ENCODE results near the gene ANKDD1A. TPM values are rescaled to one million over a fixed set of nuclear protein-coding genes. Genes with fewer than 3 reads are reported as not detected.

ANKDD1A gene
- total RNA-seq, 1 donor from 2014 or later, result 6.8 TPM

GRCh38 chr15:64991536-64992135 lies 79.9 kb downstream of the ANKDD1A start:
- Mint-ChIP-seq H3K27me3 (ENCODE audit: unreplicated experiment) (peaks cover 5% of the 10 kb centered on the region), H3K9me3 (ENCODE audit: unreplicated experiment) (peaks cover 5% of the 10 kb centered on the region), H3K4me1 (ENCODE audit: low read depth, unreplicated experiment) (peaks cover 12% of the 10 kb centered on the region), H3K27ac (ENCODE audit: unreplicated experiment) (peak overlapping the region; percentile 53), H3K4me3 (ENCODE audit: unreplicated experiment) (peak overlapping the region; percentile 45), H3K36me3 (ENCODE audit: unreplicated experiment) (no peaks in the 10 kb centered on the region)
- peak; percentile 20 for DNase-seq
- TF ChIP-seq, protein P1, sequence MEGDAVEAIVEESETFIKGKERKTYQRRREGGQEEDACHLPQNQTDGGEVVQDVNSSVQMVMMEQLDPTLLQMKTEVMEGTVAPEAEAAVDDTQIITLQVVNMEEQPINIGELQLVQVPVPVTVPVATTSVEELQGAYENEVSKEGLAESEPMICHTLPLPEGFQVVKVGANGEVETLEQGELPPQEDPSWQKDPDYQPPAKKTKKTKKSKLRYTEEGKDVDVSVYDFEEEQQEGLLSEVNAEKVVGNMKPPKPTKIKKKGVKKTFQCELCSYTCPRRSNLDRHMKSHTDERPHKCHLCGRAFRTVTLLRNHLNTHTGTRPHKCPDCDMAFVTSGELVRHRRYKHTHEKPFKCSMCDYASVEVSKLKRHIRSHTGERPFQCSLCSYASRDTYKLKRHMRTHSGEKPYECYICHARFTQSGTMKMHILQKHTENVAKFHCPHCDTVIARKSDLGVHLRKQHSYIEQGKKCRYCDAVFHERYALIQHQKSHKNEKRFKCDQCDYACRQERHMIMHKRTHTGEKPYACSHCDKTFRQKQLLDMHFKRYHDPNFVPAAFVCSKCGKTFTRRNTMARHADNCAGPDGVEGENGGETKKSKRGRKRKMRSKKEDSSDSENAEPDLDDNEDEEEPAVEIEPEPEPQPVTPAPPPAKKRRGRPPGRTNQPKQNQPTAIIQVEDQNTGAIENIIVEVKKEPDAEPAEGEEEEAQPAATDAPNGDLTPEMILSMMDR (IDR thresholded peaks at IDR 0.05; ENCODE audit: partially characterized antibody, unreplicated experiment), result no peak

GRCh38 chr15:64993290-64993689 lies 81.6 kb downstream of the ANKDD1A start:
- no peak overlapping the region for H3K27ac Mint-ChIP-seq (ENCODE audit: unreplicated experiment)
- peaks cover 5% of the 10 kb centered on the region for H3K9me3 Mint-ChIP-seq (ENCODE audit: unreplicated experiment)
- peaks cover 12% of the 10 kb centered on the region for H3K4me1 Mint-ChIP-seq (ENCODE audit: low read depth, unreplicated experiment)
- H3K36me3 Mint-ChIP-seq (ENCODE audit: unreplicated experiment), result no peaks in the 10 kb centered on the region
- H3K27me3 Mint-ChIP-seq (ENCODE audit: unreplicated experiment), result peaks cover 5% of the 10 kb centered on the region
- H3K4me3 Mint-ChIP-seq (ENCODE audit: unreplicated experiment), result no peak overlapping the region
- TF ChIP-seq, protein P1 (IDR thresholded peaks at IDR 0.05; ENCODE audit: partially characterized antibody, unreplicated experiment), result no peak
- no peak for DNase-seq

GRCh38 chr15:64997066-64997465 lies 85.4 kb downstream of the ANKDD1A start:
- TF ChIP-seq, protein P1 (IDR thresholded peaks at IDR 0.05; ENCODE audit: partially characterized antibody, unreplicated experiment), result no peak
- Mint-ChIP-seq H3K9me3 (ENCODE audit: unreplicated experiment) (peaks cover 2% of the 10 kb centered on the region), H3K4me1 (ENCODE audit: low read depth, unreplicated experiment) (no peaks in the 10 kb centered on the region)

GRCh38 chr15:64997745-64998375 lies 86.2 kb downstream of the ANKDD1A start:
- DNase-seq, result no peak
- peaks cover 2% of the 10 kb centered on the region for H3K27me3 Mint-ChIP-seq (ENCODE audit: unreplicated experiment)
- H3K4me3 Mint-ChIP-seq (ENCODE audit: unreplicated experiment), result no peak overlapping the region
- peaks cover 2% of the 10 kb centered on the region for H3K9me3 Mint-ChIP-seq (ENCODE audit: unreplicated experiment)
- no peak overlapping the region for H3K27ac Mint-ChIP-seq (ENCODE audit: unreplicated experiment)
- H3K4me1 Mint-ChIP-seq (ENCODE audit: low read depth, unreplicated experiment), result no peaks in the 10 kb centered on the region
- H3K36me3 Mint-ChIP-seq (ENCODE audit: unreplicated experiment), result no peaks in the 10 kb centered on the region
- TF ChIP-seq, protein P1 (IDR thresholded peaks at IDR 0.05; ENCODE audit: partially characterized antibody, unreplicated experiment), result no peak

More at GRCh38 chr15:64997066-64997465, 85.4 kb downstream of the ANKDD1A start:
- Mint-ChIP-seq H3K36me3 (ENCODE audit: unreplicated experiment) (no peaks in the 10 kb centered on the region), H3K27me3 (ENCODE audit: unreplicated experiment) (peaks cover 2% of the 10 kb centered on the region), H3K4me3 (ENCODE audit: unreplicated experiment) (no peak overlapping the region), H3K27ac (ENCODE audit: unreplicated experiment) (no peak overlapping the region)
- no peak for DNase-seq

DNA sequence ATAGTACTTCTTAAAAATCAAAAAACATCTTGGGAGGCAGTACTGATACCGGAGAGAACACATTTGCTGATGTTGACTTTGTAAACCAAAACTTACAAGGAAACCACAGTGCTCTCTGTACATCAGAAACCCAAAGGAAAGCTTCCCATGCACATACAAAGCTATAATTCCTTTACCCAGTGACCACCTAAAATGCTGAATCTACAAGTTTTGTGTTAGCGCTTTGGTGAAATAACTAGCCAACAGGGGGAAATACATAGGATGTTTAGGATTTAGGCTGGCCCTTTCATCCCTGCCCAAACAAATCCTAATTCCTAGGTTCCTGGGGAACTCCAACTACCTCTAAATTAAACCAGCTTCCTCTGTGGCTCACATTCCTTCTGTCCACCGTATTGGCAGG lies 93.3 kb downstream of the ANKDD1A start:
- no peaks in the 10 kb centered on the region for H3K36me3 Mint-ChIP-seq (ENCODE audit: unreplicated experiment)
- TF ChIP-seq, protein P1 (IDR thresholded peaks at IDR 0.05; ENCODE audit: partially characterized antibody, unreplicated experiment), result no peak
- no peak overlapping the region for H3K27ac Mint-ChIP-seq (ENCODE audit: unreplicated experiment)

More for the DNA sequence above, 93.3 kb downstream of the ANKDD1A start:
- no peak for DNase-seq
- no peaks in the 10 kb centered on the region for H3K27me3 Mint-ChIP-seq (ENCODE audit: unreplicated experiment)
- H3K4me1 Mint-ChIP-seq (ENCODE audit: low read depth, unreplicated experiment), result no peaks in the 10 kb centered on the region
- H3K4me3 Mint-ChIP-seq (ENCODE audit: unreplicated experiment), result no peak overlapping the region
- peaks cover 2% of the 10 kb centered on the region for H3K9me3 Mint-ChIP-seq (ENCODE audit: unreplicated experiment)

All from glutamatergic neuron (in vitro differentiated cells).